GM19397 (cell line): ENCODE results near the gene ZC3H7A.
A peak's percentile ranks its signal among the peaks of the same experiment; 100 is the strongest.

ENCODE experiments used
- ATAC-seq: cut with Tn5 transposase; IDR thresholded peaks from one replicate; pipeline ENCODE4 v1.9.1; 2021; ENCODE audit warnings: mild to moderate bottlenecking, moderate library complexity; ENCODE audit not compliant: unreplicated experiment

The ZC3H7A gene

DNA sequence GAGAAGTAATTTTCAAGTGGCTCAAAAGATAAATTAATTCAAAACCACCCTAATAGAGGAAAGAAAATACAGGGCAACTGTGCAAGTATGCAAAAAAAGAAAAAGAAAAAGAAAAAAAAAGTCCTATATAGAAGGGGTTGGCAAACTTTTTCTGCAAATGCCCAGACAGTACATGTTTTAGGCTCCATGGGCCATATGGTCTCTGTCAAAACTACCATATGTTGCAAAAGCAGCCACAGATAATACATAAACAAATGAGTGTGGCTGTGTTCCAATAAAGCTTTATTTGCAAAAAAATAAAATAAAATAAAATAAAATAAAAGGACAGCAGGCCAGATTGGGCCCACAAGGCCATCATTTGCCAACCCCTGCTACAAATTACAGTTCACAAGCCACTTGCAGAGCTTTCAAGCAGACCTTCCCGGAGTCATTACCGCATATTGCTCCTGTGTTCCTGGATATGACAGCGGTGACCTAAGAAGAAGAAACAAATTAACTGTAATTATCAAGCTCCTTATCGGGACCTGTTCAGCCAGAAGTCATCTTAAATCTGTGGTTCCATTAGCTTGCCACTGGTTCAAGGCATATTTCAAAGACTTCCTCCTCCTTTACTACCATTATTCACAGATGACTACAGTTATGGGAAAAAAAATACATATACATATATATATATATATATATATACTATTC, 15.9 kb downstream of the ZC3H7A start:
- no peak for ATAC-seq

DNA sequence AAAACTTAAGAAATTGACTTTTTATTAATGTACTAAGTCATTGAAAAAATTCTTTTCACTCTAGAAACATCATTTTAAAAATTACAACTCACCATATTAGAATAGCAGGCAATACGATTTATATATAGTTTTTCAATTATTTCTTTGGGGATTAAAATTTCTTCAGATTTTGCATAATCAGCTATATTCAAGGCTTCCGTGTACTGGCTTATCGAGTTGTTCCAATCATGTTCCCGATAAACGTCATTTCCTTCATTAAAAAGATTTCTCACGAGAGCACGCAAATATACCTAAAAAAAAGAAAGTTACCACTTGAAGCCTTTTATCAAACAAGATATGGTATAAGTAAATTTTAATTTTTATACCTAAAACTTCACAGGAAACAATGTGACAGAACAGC, 18.0 kb downstream of the ZC3H7A start:
- no peak for ATAC-seq

DNA sequence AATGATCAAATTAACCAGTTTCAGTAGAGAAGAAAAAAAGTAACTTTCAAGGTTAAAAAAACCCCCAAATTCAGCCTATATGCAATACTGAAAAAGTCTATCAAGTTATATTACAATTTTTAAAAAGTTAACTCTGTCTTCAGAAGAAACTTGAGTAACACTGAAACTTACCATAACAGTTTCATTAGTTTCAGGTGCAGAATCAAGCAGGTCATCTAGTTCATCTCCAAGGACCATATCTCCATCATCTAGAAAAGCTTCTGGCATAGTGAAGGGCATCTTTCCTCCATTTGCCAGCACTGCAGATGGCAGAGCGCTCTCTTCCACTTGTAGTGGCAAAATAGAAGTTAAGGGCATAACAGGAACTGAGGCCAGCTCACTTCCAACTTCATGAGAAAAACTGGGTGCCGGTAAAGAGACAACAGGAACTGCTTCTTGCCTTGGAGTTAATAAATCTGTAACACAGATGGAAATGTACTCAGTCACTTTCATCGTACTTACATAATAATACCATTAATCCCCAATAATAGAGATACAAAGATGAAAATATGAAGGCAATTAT, 22.9 kb downstream of the ZC3H7A start:
- no peak for ATAC-seq

DNA sequence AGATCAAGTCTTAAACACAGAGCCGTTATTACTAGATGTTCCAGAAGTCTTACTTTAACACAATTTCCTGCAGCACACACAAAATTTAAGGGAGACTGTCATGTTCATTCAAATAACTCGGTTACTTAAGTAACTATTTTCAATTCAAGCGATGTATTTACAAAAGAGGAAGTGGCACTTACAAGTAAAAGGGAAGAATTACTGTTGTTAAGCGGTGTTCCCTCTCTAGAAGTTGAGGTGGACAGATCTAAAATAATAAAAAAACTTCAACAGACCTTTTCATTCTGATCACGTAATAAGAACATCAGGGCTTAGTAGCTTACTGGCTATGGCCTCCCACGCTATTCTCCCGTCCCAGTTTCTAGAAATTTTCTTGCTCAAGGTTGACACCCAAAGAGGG, 28.2 kb downstream of the ZC3H7A start:
- ATAC-seq: no peak

DNA sequence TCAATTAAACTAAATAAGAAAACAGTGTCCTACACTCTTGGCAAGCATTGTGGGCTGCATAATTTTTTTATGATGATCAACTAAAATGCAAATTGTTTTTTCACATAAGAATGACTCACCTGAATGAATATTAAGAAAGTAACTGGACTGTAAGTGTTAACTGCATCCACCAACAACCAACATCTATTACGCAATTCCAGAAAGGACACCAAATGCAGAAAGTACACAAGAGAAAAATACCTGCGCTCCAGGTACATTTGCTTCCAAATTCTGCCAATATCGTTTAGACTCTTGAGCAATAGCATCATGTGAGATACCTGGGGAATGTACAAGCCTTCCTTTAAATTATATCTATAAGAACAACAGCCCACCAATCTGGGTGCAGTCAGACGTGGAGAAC, 34.6 kb downstream of the ZC3H7A start:
- no peak for ATAC-seq

DNA sequence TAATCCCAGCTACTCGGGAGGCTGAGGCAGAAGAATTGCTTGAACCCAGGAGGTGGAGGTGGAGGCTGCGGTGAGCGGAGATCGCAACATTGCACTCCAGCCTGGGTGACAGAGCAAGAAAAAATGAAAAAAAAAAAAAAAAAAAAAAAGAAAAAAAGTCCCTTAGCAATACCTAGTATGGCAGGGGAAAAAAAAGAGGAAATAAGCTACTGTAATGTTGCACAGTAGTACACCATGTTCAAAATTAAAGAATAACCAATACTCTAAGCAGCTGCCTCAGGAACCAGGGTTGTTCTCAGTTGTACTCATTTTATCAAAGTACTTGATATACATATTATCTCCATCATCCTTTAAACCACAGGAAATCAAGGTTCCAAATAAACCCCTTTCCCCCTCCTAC, 37.1 kb downstream of the ZC3H7A start:
- no peak for ATAC-seq

DNA sequence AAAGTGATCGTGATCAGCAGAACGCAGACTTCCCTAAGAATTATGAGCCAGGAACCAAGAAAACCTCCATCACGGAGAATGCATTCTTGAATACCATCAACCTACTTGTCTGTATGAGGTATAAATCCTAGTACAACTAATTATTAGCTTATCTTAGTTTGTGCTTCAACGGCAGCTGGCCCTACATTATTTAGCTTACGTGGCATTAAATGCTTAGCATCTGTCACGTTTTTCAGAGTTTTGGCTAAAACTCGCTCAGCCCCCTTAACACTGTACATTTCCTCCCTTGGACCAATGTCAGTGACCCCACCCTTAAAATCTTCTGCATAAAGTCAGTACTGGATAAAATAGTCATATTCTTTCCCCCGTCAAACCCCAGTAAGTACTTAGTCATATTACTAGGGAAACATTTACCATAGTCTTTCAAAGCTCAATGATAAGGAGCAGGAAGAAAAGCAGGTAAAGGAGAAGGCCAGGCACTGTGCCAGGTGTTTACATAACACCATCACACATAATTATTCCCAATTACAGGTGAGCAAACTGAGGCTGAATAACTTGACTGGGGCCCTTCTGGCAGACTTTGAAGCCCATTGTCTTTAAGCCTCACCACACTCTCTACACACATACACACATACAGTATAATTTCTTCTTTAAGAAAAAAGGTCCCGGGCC, 37.8 kb downstream of the ZC3H7A start:
- no peak for ATAC-seq

DNA sequence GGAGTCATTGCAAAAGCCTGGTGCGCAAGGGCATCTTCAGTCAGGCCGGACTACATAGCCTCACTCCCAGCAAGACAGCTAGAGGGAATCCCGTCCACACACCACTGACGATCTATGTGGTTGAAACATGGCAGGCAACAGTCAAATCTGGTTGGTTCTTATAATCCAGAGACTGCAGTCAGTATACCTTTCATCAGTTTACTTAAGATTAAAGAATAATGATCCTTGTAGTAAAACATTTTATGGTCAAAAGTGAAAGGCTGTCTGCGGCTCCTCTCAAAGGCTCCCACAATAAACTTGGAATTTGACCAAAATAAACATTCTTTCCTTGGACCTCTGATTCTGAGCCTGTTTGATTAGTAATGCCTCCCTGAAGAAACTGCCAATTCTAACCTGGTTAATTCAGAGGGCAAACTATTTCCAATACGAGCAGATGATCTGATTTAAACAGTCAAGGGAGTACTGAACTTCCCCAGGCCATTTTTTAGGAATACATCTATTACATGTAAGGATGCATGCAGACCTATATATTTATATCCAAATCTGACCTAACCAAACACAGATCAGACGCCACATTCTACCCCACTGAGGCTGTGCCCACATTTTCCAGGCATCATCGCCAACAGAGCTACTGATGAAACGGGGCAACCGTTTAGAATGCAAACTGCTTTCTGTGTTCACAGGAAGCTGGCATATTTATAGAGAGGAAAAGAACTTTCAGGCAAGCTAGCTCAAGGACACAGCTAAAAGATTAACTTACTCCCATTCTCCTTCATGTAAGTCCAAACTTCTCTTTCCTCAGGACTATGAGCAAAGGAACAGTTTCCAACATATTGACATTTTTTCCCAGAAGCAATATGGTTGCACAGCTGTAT, 39.1 kb downstream of the ZC3H7A start:
- ATAC-seq: no peak

DNA sequence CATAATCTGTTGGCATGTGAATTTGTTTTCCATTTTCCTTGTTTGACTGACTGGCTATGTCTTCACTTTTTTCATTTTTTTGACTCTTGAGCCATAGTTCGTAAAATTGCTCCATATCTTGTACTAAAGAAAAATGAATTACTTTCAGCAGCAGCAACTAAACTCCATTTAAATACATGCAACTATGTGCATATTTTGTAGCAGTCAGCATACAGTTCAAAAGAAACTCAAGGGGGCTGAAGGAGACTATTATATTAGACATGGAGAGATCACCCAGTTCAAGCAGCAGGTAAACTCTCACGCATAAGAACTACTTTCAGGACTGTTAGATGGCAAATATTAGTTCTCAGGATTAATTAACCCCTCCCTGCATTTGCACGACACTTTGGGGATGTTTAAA, 40.8 kb downstream of the ZC3H7A start:
- ATAC-seq: no peak

DNA sequence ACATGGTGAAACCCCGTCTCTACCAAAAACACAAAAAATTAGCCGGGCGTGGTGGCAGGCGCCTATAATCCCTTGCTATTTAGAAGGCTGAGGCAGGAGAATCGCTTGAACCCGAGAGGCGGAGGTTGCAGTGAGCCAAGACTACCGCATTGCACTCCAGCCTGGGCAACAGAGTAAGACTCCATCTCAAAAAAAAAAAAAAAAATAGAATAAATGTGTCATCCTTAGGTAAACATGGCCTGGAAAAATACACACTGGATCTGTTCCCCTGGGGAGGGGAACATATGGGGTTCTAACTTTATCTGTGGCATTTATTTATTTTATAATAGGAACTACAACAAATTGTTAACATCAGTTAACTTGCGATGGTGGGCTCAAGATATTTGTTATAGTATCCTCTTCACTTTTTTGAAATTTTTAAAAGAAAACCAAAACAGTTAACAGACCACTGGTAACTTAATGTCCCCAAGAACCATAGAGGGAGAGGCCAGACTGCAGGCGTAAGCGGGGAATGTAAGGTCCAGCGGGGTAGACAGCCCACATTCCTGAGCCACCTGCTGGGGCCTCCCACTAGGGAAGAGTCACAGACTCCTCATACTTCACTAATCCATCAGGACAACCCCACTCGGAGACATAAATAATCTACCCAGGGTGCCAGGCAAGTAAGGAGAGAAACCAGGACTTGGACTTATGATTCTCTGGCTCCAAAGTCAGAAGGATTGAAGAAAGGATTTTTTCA, 41.9 kb downstream of the ZC3H7A start:
- no peak for ATAC-seq

DNA sequence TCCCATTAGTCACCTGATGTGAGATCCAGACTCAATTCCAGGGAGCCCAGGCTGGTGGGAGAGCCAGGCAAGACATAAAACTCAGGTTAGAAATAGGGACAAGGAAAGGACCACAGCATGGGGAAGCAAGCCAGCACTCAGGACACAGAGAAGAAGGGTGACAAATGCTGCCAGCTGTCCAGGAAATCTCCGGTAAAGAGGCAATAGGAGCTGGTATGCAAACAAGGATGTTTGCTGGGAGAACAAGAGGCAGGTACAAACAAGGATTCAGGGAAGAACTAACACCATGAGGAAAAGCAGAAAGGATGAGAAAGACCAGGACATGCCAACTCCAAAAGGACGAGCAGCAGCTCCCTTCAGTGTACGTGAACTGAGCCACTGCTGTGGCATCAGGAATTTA, 44.2 kb downstream of the ZC3H7A start:
- no peak for ATAC-seq

DNA sequence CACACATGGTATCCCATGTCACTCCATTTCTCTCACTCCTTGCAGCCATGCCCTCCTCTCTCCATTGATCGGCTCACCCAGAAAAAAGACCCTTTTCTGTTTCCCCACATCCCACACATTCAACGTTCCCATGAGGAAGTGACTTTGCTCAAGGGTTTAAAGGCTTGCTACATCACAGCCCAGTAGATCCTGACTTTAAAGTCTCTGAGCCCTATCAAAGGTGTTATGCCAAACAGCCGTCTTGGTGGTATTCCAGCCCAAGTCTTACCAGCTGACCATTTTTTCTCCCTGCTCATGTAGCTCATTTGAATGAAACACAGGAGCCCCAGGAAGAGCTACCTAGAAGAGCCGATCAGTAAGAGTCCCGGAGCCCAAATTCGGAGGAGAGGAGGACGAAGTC, 47.0 kb downstream of the ZC3H7A start:
- no peak for ATAC-seq

DNA sequence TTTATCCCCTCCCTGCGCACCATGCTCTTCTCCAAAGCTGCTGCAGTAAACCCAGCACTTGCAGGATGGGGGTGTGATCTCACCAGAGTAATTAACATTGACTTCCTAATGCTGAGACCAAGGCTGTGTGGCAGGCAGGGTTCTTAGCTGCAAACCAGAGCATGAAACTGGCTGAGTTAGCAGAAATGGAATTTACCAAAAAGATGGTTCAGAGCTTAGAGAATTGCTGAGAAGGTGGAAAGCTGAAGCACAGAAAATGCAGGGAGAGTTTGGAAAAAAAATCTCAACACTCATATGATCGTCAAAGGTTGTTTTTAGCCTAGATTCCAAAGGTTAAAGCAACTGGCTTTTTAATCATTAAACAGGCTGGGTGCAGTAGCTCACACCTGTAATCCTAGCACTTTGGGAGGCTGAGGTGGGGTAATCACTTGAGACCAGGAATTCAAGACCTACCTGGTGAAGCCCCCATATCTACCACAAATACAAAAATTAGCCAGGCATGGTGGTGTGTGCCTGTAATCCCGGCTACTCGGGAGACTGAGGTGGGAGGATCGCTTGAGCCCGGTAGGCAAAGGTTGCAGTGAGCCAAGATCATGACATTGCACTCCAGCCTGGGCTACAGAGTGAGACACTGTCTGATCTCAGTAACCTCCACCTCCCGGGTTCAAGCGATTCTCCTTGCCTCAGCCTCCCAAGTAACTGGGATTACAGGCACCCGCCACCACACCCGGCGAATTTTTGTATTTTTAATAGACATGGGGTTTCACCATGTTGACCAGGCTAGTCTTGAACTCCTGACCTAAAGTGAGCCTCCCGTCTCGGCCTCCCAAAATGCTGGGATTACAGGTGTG, 48.4 kb downstream of the ZC3H7A start:
- ATAC-seq: no peak

DNA sequence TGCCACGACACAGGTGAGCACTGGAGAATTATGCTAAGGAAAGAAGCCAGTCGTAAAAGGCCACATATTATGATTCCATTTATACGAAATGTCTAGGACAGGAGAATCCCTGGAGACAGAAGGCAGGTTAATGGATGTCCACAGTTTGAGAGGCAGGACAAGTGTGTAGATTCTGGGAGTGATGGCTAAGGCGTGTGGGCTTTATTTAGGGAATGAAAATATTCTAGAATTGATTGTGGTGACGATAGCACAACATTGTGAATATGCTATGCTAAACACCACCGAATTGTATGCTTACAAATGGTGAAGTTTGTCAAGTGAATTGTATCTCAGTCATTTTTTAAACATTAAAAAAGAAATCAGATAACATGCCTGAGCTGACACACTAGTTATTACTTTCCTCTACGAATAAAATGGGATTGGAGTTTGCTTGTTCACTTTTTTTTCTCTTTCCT, 49.1 kb downstream of the ZC3H7A start:
- ATAC-seq: no peak

DNA sequence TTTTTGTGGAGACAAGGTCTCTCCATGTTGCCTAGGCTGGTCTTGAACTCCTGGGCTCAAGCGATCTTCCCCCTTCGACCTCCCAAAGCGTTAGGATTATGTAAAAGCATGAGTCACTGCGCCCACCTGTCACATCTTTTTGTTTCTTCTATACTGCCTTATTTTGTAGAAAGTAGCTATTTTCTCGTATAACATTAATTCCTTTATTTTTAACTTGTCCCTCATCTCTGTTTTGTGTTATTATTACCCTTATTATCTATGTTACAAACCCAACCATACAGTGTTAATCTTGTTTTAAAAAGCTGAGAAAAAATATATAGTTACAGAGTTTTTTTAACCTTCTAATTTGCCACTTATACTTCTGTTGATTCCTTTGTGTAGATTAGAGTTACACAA, 53.0 kb downstream of the ZC3H7A start:
- no peak for ATAC-seq

DNA sequence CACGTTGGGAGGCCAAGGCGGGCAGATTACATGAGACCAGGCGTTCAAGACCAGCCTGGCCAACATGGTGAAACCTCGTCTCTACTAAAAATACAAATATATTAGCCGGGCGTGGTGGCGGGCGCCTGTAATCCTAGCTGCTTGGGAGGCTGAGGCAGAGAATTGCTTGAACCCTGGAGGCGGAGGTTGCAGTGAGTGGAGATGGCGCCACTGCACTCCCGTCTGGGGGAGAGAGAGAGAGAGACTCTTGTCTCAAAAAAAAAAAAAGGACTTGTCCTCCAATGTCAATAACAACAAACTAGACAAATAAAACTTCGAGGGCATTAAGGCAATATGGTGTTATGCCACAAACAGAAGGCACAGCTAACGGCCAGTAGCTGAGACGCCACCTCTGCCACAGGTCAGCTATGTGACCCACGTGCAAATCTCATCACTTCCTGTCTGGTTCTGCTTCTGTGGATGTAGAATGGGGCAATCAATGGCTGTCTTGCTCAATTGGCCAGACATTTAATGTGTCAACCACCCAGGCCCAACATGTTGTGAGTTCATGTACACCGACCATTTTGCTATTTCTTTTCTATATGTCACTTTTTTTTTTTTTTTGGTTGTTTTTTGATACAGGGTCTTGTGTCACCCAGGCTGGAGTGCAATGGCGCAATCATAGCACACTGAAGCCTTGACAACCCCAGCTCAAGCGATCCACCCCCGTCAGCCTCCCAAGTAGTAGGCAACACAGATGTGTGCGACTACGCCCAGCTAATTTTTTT, 53.6 kb downstream of the ZC3H7A start:
- no peak for ATAC-seq

DNA sequence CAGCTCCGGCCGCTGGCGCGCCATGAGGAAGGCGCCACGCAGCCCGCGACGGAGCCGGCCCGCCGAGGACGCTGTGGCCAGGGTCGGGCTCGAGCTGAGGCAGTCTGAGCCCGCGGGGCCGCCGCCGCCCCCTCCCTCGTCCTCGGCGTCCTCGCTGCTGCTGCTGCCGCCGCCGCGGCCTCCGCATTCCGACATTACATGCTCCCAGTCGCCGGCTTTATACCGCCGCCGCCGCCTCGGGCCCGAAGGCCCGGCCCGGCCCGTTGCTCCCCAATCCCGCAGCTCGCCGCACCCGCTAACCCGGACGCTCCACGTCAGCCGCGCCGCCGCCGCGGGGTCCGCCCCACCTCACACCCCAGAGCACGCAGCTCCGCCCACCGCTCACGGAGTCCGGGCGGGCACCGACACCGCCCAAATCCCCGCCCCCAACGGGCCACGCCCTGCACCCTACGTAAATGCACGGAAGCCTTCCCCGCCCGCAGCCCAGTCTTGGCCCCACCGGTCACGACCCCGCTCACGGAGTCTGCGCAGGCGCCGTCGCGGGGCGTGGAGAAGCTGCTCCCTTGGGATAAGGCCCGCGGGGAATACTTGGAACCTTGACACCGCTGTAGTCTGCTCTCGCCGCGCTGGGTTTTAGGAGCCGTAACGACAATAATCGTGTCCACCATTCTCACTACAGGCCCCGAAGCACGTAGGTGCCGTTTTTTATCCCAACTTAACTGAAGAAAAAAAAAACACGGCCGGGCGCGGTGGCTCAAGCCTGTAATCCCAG, 54.3 kb downstream of the ZC3H7A start, which contains the start of gene TXNDC11:
TXNDC11 (minus strand) TSS at position 322 of the 772 bp plus-strand sequence; CDS start at position 195, 127 bp downstream.
- ATAC-seq: peak; percentile 88

DNA sequence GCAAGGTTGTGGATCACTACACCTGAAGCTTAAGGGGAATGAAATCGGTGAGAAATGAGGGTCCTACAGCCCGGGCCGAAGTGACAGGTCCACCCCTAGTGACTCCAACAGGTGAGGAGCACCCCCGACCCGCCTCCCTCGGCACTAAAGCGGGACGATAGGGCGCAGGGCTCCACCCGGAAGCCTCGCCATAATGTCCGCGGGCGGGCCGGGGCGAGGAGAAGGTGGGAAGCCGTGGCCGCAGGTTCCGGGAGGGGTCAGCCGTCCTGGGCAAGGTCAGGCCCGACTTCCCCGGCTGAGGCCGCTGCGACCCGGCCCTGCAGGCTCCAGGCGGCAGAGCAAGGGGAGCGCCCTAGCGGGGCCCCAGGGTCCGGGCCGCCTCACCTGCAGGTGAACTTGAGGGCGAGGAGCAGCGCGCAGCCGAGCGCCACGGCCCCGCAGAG, 54.9 kb downstream of the ZC3H7A start:
- peak; percentile 29 for ATAC-seq
